Measurements from ENCODE around the gene NEK4. TPM values are rescaled to one million over a fixed set of nuclear protein-coding genes. Genes with fewer than 3 reads are reported as not detected.
A peak's percentile ranks its signal among the peaks of the same experiment; 100 is the strongest.

The NEK4 gene
- total RNA-seq, 2 experiments from 2014 or later = 21.4 to 22.2 TPM

- H3K4me3 Mint-ChIP-seq = peak overlapping the region; percentile 84
- H3K27me3 Mint-ChIP-seq = no peaks in the 10 kb centered on the region
- peaks cover 4% of the 10 kb centered on the region for H3K36me3 Mint-ChIP-seq (ENCODE audit: low read depth)
- peaks cover 20% of the 10 kb centered on the region for H3K4me1 Mint-ChIP-seq
- ChIA-PET CTCF (interaction anchor here (0.9 to 1.3 kb wide), 2 partner anchors 20 to 81 kb away, joined by 4 to 5 read pairs; no protein-coding TSS in a partner anchor), POLR2A (no interaction called here)
- H3K27ac Mint-ChIP-seq = peak overlapping the region; percentile 95
- no peaks in the 10 kb centered on the region for H3K9me3 Mint-ChIP-seq
- DNase-seq = no peak
Measured at GRCh38 chr3:52771702-52772101, 962 bp upstream of the NEK4 start.

GRCh38 chr3:52771334-52771681 lies 568 bp upstream of the NEK4 start:
- ChIA-PET CTCF (interaction anchor here (0.9 to 1.3 kb wide), 2 partner anchors 20 to 82 kb away, joined by 4 to 5 read pairs; no protein-coding TSS in a partner anchor), POLR2A (no interaction called here)
- Mint-ChIP-seq H3K4me3 (peak overlapping the region; percentile 84), H3K36me3 (ENCODE audit: low read depth) (peaks cover 4% of the 10 kb centered on the region), H3K4me1 (peaks cover 20% of the 10 kb centered on the region), H3K27me3 (no peaks in the 10 kb centered on the region), H3K9me3 (no peaks in the 10 kb centered on the region), H3K27ac (peak overlapping the region; percentile 95)
- no peak for DNase-seq

- peak overlapping the region; percentile 85 for H3K27ac Mint-ChIP-seq
- H3K4me3 Mint-ChIP-seq = peak overlapping the region; percentile 84
- ChIA-PET POLR2A (interaction anchor here (0.5 to 0.6 kb wide), 2 partner anchors 49 to 1913 kb away, joined by 4 read pairs; no protein-coding TSS in a partner anchor), CTCF (interaction anchor here (1.1 to 1.3 kb wide), 3 partner anchors 13 to 28 kb away, joined by 3 to 5 read pairs (median 4); no protein-coding TSS in a partner anchor)
- peaks cover 20% of the 10 kb centered on the region for H3K4me1 Mint-ChIP-seq
- H3K27me3 Mint-ChIP-seq = no peaks in the 10 kb centered on the region
- no peaks in the 10 kb centered on the region for H3K9me3 Mint-ChIP-seq
- peaks cover 15% of the 10 kb centered on the region for H3K36me3 Mint-ChIP-seq (ENCODE audit: low read depth)
- DNase-seq = no peak
Measured at GRCh38 chr3:52769786-52770455, 819 bp downstream of the NEK4 start.

GRCh38 chr3:52763466-52763865 lies 7.3 kb downstream of the NEK4 start:
- H3K4me1 Mint-ChIP-seq = no peaks in the 10 kb centered on the region
- no peak for DNase-seq
- H3K9me3 Mint-ChIP-seq = no peaks in the 10 kb centered on the region
- ChIA-PET CTCF (interaction anchor here (1.1 kb wide), 1 partner anchor 19 kb away, joined by 3 read pairs; no protein-coding TSS in a partner anchor), POLR2A (no interaction called here)
- H3K27me3 Mint-ChIP-seq = no peaks in the 10 kb centered on the region
- no peak overlapping the region for H3K27ac Mint-ChIP-seq
- H3K4me3 Mint-ChIP-seq = no peak overlapping the region
- peaks cover 45% of the 10 kb centered on the region for H3K36me3 Mint-ChIP-seq (ENCODE audit: low read depth)

DNA sequence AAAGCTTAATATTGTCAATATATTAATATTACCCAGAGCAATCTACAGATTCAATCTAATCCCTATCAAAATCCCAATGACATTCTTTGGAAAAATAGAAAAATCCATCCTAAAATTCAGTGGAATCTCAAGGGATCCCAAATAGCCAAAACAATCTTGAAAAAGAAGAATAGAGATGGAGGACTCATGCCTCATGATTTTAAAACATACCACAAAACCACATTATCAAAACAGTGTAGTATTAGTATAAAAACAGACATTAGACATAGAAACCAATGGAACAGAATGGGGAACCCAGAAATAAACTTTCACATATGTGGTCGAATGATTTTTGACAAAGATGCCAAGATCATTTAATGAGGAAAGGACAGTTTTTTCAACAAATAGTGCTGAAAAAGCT lies 14.6 kb downstream of the NEK4 start:
- no peak for DNase-seq
- Mint-ChIP-seq H3K4me1 (no peaks in the 10 kb centered on the region), H3K9me3 (no peaks in the 10 kb centered on the region), H3K27ac (no peak overlapping the region), H3K36me3 (ENCODE audit: low read depth) (peaks cover 28% of the 10 kb centered on the region), H3K27me3 (no peaks in the 10 kb centered on the region), H3K4me3 (no peak overlapping the region)
- ChIA-PET CTCF (no interaction called here), POLR2A (no interaction called here)

GRCh38 chr3:52754373-52754772 lies 16.4 kb downstream of the NEK4 start:
- H3K27me3 Mint-ChIP-seq = no peaks in the 10 kb centered on the region
- no peaks in the 10 kb centered on the region for H3K9me3 Mint-ChIP-seq
- POLR2A ChIA-PET = no interaction called here
- no peaks in the 10 kb centered on the region for H3K4me1 Mint-ChIP-seq
- no peak overlapping the region for H3K4me3 Mint-ChIP-seq
- CTCF ChIA-PET = interaction anchor here (0.6 kb wide), 1 partner anchor 793 kb away, joined by 3 read pairs; no protein-coding TSS in a partner anchor
- H3K36me3 Mint-ChIP-seq (ENCODE audit: low read depth) = peaks cover 31% of the 10 kb centered on the region
- no peak overlapping the region for H3K27ac Mint-ChIP-seq
- DNase-seq = no peak

- H3K36me3 Mint-ChIP-seq (ENCODE audit: low read depth) = peaks cover 35% of the 10 kb centered on the region
Measured at GRCh38 chr3:52752045-52752660, 18.6 kb downstream of the NEK4 start.

DNA sequence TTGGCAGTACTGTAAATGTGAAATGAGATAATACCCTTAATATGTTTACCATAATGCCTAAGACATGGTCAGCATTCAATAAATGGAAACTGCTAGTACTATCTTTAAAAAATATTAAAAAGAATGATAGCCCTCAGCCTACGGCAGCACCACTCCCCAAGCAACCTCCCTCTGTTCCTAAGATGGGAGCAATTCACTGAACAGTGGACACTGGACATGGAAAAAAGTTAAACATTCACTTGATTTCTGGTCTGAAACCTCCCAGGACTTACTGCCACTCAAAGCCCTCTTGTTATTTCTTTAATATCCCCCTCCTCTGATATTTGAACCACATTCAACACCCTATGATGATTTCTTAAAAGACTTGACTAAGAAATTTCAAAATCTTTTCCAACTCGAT lies 27.0 kb downstream of the NEK4 start:
- no peak for DNase-seq
- Mint-ChIP-seq H3K4me3 (no peak overlapping the region), H3K9me3 (no peaks in the 10 kb centered on the region), H3K4me1 (no peaks in the 10 kb centered on the region), H3K27ac (no peak overlapping the region), H3K27me3 (no peaks in the 10 kb centered on the region), H3K36me3 (ENCODE audit: low read depth) (peaks cover 30% of the 10 kb centered on the region)
- CTCF ChIA-PET = no interaction called here
- POLR2A ChIA-PET = no interaction called here

More at GRCh38 chr3:52752045-52752660, 18.6 kb downstream of the NEK4 start:
- CTCF ChIA-PET = no interaction called here
- no peak for DNase-seq
- POLR2A ChIA-PET = no interaction called here
- no peaks in the 10 kb centered on the region for H3K4me1 Mint-ChIP-seq
- no peaks in the 10 kb centered on the region for H3K9me3 Mint-ChIP-seq
- no peaks in the 10 kb centered on the region for H3K27me3 Mint-ChIP-seq
- H3K4me3 Mint-ChIP-seq = no peak overlapping the region
- H3K27ac Mint-ChIP-seq = no peak overlapping the region

DNA sequence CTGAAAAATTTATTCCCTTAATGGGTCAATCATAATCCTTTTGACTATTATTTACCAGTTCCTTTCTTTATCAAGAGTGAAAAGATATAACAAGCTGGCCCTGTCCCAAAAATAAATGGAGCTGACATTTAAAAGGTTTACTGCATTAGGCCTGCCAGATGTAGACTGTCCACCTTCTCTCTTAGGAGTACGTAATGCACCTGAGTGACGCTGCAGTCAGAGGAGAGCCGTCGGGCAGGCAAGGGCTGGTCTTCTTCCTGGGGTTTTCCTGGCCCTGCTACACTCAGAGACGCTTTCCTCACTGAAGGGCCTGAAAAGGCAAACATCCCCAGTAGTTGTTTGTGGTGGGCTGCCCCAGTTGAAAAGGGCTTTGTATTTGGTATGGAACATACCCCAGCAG lies 27.6 kb downstream of the NEK4 start:
- CTCF ChIA-PET = no interaction called here
- H3K27ac Mint-ChIP-seq = no peak overlapping the region
- no peaks in the 10 kb centered on the region for H3K9me3 Mint-ChIP-seq
- POLR2A ChIA-PET = no interaction called here
- no peaks in the 10 kb centered on the region for H3K4me1 Mint-ChIP-seq
- H3K36me3 Mint-ChIP-seq (ENCODE audit: low read depth) = peaks cover 24% of the 10 kb centered on the region
- H3K4me3 Mint-ChIP-seq = no peak overlapping the region
- no peaks in the 10 kb centered on the region for H3K27me3 Mint-ChIP-seq
- DNase-seq = no peak

- peak; percentile 33 for DNase-seq
- Mint-ChIP-seq H3K27me3 (no peaks in the 10 kb centered on the region), H3K4me3 (no peak overlapping the region), H3K9me3 (no peaks in the 10 kb centered on the region), H3K27ac (no peak overlapping the region), H3K36me3 (ENCODE audit: low read depth) (peaks cover 23% of the 10 kb centered on the region), H3K4me1 (no peaks in the 10 kb centered on the region)
- CTCF ChIA-PET = interaction anchor here (0.7 to 1.2 kb wide), 3 partner anchors 19 to 177 kb away, joined by 3 read pairs; partner anchors contain the start of gene NEK4
- POLR2A ChIA-PET = no interaction called here
Measured at GRCh38 chr3:52742418-52743041, 28.2 kb downstream of the NEK4 start.

- no peak for DNase-seq
- Mint-ChIP-seq H3K27ac (no peak overlapping the region), H3K4me1 (no peaks in the 10 kb centered on the region), H3K9me3 (peaks cover 3% of the 10 kb centered on the region), H3K4me3 (no peak overlapping the region), H3K27me3 (no peaks in the 10 kb centered on the region), H3K36me3 (ENCODE audit: low read depth) (peaks cover 21% of the 10 kb centered on the region)
- ChIA-PET POLR2A (no interaction called here), CTCF (interaction anchor here (1.2 kb wide), 1 partner anchor 19 kb away, joined by 3 read pairs; no protein-coding TSS in a partner anchor)
Measured at GRCh38 chr3:52739730-52740129, 31.0 kb downstream of the NEK4 start.

- CTCF ChIA-PET = interaction anchor here (1.0 kb wide), 1 partner anchor 60 kb away, joined by 3 read pairs; no protein-coding TSS in a partner anchor
- peaks cover 64% of the 10 kb centered on the region for H3K36me3 Mint-ChIP-seq (ENCODE audit: low read depth)
- peaks cover 34% of the 10 kb centered on the region for H3K9me3 Mint-ChIP-seq
- no peaks in the 10 kb centered on the region for H3K27me3 Mint-ChIP-seq
- POLR2A ChIA-PET = no interaction called here
- H3K4me3 Mint-ChIP-seq = no peak overlapping the region
- DNase-seq = no peak
- no peak overlapping the region for H3K27ac Mint-ChIP-seq
- H3K4me1 Mint-ChIP-seq = peaks cover 13% of the 10 kb centered on the region
Measured at GRCh38 chr3:52733256-52733891, 37.4 kb downstream of the NEK4 start.

DNA sequence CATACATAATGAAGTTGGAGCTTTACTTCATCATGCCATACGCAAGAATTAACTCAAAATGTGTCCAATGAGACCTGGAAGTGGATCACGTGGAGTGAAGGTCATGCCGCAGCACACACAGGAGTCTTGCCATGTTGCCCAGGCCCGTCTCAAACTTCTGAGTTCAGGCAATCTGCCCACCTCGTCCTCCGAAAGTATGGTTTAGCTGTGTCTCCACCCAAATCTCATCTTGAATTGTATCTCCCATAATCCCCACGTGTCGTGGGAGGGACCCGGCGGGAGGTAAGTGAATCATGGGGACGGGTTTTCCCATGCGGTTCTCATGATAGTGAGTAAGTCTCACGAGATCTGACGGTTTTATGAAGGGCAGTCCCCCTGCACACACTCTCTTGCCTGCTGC lies 39.1 kb downstream of the NEK4 start:
- Mint-ChIP-seq H3K36me3 (ENCODE audit: low read depth) (peaks cover 73% of the 10 kb centered on the region), H3K9me3 (peaks cover 38% of the 10 kb centered on the region), H3K4me1 (peaks cover 13% of the 10 kb centered on the region), H3K4me3 (no peak overlapping the region), H3K27me3 (no peaks in the 10 kb centered on the region), H3K27ac (no peak overlapping the region)
- no peak for DNase-seq
- CTCF ChIA-PET = no interaction called here
- POLR2A ChIA-PET = no interaction called here
